ENCODE measurements around the gene NEDD8. TPM values are rescaled to one million over a fixed set of nuclear protein-coding genes. Genes with fewer than 3 reads are reported as not detected.

The NEDD8 gene
- total RNA-seq: 118 and 150 TPM in 2 replicates

DNA sequence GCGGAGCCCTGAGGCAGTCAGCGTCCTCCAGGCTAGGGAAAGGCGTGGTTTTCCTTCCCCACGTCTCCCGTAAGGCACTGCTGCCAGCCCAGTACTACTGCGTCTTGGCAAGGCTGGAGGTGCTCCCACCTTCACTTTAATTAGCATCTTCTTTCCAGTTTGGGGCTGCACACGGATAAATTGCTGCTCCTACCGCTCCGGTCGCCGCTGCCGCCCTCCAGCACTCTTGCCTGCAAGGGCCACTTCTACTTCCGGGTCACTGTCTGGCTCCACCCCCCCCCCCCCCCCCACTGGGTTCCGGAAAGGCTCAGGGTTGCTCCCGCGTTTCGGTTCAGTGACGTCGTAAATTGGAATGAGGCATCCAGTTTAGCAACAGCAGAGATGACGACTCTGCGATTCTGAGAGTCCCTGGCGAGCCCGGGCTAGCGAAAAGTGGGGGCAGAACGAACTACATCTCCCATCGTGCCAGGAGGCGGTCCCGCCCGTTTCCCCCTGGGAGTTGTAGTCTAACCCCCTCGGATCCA, at the start of gene NEDD8:
NEDD8 (minus strand) TSS at position 247 of the 524 bp plus-strand sequence; CDS start at position 147, 100 bp downstream.

DNA sequence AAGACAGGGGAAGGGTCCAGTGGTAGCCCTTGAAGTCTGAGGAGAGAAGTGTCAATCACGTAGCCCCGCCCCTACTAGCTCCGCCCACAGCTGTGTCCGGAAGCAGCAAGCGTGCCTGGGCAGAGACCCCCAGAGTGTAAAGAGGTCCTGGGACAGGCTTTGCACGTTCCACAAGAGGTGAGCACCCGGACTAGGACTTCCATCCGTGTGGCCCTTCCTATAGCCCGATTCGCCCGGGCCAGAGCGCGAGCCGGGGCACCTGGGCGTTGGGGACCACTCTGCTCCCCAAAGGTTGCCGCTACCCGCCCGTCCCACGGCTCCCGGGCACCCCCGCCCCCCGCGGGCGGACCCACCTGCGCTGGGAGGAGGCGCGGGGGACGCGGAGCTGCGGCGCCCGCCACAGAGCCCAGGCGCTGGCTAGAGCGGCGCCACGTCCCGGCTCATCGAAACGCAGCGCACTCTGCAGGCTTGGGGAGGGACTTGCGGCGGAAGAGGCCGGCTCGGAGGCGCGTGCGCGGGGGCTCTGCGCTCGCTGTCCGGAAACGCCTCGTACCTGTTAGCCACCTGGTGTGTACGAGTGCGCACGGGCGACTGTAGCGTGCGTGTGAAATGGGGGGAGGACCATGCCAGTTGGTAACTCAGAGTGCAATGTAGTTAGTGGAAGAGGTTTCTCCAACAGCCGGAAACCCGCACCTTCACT, 39.1 kb upstream of the NEDD8 start, which contains the start of gene RABGGTA:
RABGGTA (minus strand) TSS at position 464 of the 700 bp plus-strand sequence. CDS start 482 bp downstream, outside the sequence.

DNA sequence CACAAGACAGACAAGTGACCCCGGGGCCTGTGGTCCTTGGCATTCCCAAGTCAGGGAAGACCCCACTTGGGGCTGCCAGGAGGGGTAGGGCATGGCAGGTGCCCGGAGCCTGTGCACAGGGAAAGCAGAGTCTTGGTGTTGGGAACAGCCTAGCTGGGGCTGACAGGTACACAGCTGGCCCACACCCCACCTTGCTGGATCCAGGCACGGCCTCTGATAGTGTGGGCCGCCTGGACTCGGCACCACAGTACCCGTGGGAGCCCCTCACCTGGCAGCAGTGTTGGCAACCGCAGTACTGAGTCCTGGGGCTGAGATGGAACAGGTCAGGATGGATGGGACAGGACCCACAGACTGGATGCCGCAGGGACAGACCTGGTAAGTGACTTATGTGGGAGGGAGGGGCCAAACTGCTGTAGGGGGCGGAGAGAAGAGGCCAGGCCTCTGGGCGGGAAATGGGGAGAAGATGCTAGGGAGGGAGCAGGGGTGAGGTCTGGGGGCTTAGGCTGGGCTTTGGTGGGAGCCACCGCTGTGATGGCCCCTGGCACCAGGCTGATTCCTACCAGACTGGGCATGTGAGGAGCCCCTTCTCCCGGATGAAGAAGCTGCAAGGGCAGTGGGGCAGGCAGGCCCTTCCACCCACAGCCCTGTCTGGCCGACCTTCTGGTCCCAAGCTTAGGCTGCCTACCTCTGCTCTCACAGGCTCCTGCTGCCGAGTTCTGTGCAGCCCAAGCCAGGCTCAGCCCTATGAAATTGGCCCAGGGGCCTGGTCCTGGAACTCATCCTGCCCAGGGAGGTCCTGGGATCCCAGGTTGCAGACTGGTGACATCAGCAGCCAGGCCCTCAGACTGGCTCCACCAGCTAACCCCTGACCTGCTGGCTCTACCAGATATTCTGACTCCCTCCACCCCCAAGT, 30.9 kb upstream of the NEDD8 start, which contains the start of gene TGM1:
TGM1 (minus strand) TSS at position 357 of the 913 bp plus-strand sequence. CDS start 825 bp downstream, outside the sequence.

DNA sequence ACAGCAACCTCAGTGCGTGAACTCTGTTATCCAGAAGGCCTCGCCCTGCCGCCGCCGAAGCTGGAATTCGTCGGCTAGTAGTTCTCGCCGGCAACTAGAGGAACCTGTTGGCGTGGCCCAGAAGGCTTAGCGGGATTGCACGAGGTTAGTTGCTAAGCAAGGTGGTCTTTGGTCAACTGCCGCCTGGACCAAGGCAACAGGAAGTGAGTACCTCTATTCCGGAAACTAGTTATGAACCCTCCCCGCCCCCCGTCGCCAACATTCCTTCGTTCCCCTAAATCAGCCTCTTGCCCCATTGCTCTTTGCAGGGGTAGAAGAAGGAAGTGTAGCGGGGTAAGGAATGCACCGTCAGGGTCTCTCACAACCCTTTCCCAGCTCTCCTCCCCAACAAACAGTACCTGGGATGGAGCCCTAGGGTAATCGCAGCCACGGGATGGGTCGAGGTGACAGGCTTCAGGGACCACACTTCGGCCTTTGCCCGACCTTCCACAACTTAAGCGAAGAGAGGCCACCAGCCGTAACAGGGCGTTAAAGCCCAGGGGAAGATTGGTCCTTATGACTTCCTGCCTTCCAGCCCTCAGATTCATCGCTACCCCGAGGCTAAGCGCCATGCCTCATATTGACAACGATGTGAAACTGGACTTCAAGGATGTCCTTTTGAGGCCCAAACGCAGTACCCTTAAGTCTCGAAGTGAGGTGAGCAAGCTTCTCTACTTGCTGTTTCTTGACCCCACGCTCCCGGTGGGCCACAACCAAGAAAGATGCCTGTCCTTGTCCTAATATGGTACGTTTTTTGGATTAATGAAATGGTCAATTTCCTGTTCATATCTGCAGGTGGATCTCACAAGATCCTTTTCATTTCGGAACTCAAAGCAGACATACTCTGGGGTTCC, 724 bp upstream of the NEDD8 start, which contains the start of gene GMPR2:
GMPR2 (plus strand) TSS at position 285 of the 893 bp plus-strand sequence; CDS start at position 610, 325 bp downstream.

DNA sequence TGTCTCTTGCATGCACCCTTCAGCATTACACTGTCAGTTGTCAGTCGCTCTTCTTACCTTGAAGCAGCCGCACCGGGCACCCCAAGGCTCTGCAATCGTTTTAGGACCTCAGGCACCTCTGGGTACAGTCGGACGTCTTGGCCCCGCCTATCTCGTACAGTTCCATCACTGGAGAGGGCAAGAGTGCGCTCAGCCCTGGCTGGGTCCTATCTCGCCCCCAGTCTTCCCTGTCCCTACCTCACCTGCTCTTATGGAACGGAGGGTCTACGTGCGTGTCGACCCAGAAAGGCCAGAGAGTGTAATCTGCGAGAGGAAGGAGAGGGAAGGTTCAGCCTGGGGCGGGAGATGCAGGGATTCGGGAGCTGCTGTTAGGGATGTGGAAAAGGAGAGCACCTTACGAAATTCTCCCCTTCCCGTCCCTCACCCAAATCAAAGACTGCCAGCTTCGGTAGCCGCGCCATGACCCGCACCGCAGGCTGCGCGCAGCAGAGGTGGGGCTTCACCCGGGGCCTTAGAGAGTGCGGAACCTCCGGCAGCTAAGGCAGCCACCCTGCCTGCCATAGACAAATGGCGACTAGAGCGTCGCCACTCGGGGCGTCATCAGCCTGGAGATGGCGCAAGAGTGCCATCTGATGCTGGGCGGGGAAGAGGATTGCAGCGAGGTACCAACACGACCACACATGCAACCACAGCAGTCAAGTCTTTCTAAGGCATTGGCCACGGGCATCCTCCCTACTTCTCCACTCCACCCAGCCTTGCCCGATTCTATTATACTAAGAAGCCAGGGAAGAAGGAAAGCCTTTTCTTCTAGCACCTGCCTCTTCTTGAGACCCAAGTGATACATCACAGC, 16.4 kb downstream of the NEDD8 start, which contains the start of gene MDP1:
MDP1 (minus strand) TSS at position 572 of the 850 bp plus-strand sequence; CDS start at position 461, 111 bp downstream.

DNA sequence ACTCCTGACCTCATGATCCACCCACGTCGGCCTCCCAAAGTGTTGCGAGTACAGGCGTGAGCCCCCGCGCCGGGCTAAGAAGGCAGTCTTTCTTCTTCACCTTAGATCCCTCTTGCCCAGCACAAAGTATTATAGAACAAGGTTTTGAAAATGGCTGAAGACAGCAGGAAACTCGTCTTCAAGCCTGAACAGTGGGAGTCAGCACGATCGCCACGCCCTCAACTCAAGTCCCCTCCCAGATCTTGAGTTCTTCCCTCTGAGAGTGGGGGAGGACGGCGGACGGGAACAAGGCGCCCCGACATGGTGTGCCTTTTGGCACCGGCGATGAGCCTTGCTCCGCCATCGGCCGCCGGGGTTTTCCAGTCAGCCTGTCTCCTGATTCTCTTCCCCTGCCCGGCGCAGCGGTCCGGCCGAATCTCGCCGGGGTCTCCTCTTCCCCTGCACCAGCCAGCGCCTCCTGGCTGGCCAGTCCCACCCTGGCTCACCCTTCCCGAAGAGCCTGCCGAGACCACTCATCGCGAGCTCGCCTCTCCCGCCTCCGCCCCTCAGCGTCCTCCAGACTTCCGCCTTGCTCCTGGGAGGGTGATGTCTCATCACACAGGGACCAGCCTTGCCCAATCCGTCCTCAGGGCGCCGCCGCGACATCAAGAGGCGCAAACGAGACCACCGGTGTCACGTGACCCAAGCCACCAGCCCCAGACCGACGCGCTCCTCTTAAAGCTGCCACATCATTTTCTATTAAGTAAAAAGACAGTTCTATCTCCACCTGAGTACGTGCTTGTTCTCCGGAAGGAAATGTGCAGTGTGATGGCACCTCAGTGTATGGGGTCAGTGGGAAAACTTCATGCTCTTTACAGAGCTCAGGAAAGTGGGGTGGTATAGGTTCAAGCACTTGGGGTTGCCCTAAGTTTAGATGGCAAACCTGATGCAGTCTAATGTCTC, 19.0 kb downstream of the NEDD8 start, which contains the start of gene CHMP4A:
CHMP4A (minus strand) TSS at position 565 of the 942 bp plus-strand sequence; CDS start at position 516, 49 bp downstream.

DNA sequence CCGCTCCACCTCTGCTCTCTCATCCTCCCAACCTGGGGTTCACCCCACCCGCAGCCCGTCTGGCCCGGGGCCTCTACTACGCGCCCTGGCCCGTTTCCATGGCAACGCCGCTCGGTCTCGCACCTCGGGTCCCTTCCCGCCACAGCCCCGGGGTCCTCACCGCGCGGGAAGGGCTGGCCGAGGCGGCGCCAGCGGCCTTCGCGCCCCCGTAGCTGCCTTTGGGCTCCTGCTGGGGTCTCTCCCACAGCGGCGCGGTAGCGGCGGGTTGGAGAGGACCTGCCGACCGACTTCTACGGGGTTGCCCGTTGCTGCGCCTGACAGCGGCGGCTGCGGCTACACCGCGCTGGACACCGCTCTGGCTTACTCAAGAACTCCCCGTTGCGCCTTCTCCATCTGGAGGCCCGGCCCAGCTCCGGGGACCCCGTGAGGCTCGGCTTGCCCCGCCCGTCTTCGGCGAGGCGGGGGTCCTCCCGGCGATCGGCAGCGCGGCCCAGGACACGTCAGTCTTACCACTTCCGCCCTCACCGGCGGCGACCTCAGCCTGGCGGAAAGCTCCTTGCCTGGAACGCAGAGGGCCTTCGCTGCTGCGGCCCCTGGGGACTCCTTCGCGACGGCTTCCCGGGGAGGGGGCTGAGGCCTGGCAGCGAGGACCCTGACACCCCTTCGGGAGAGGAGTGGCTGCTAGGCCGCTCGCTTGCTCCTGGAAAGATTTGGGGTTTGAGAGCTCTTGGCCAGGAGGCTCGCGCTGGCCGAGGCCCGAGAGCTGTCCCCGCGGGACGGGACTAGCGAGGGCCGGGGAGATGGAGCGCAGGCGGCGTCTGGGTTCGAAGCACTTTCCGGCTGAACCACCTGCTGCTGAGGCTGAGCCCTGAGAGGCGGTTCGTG, 36.7 kb downstream of the NEDD8 start, which contains the start of gene TM9SF1:
TM9SF1 (minus strand) TSS at position 256 of the 885 bp plus-strand sequence. CDS start 422 bp downstream, outside the sequence.

DNA sequence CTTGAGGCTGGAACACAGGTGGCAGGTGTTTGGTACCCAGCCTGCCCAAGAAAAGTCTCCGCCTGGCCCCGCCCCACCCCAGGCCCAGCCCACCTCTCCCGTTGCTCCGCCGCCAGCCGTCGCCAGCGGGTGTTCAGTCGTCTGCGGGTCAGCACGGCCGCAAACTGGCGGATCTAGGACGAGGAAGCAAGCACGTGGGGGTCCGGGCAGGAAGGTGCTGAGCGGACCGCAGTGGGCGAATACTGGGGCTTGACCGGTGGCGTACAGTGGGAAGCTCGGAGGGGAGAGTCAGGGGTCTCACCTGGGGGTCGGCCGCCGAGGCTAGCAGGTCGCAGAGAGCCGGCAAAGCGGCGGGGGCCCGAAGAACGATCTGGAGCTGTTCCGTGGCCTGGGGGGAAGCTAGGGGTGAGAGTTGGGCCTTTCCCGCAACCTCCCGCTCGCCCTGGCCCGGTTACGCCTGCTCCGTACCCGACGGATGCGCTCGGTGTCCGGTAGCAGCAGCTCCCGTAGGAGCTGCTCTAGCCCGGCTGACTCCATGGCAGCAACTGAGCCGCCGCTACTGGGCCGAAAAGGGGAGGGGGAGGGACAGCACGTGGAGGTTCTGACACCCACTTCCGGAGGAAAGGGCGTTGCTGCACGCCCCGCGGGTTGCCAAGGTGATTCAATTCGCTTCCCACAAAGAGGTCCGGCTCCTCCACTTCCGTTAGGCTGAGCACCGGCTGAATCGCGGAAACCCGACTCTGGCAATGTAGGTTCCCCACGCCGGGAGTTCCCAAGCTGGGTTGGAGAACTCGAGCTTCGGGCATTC, 43.7 kb downstream of the NEDD8 start, which contains the start of gene IPO4:
IPO4 (minus strand) TSS at position 566 of the 808 bp plus-strand sequence; CDS start at position 537, 29 bp downstream.

DNA sequence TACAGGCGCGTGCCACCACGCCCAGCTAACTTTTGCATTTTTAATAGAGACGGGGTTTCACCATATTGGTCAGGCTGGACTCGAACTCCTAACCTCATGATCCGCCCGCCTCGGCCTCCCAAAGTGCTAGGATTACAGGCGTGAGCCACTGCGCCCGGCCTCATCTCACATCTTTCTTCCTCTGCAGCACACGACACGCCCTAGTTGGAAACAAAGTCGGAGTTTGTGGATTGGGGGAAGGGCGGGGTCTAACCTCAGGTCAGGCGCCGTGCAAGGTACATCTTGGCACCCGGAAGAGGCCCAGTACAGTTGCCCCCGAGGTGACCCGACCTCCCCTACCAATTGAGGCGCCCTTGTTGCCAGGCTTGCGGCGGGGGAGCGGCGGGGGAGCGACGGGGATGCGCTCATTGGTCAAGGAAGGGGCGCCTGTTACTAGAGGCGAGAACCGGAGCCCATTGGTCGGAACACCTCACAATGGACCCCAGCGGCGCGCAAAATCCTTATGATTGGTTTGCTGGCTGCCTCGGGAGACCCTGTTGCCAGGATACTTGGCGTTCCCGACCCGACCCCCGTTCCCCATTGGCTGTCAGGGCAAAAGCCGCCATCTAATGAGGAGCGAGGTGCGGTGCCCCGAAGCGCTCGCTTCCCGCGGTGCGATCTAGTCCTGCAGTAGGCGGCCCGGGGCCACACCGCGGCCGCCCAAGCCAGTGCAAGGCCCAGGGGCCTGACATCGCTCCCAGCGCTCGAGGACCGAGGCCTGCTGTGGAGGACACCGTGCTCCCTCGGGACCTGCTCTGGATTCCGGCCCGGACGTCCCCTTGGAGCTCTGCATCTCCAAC, 60.5 kb downstream of the NEDD8 start, which contains the start of gene REC8:
REC8 (plus strand) TSS at position 659 of the 839 bp plus-strand sequence. CDS start 473 bp downstream, outside the sequence.

Small RNA genes lying within 50 kb of the gene (small RNA-seq; reads per million reads assigned to genes)
- gene AL136295.4: not detected
- not detected for gene CHMP4A
- not detected for gene IPO4
- gene MDP1: not detected

Other genes with a start within 250 kb of the NEDD8 start
- 11.1 and 12.2 TPM in 2 replicates for gene DHRS4L2, start 243.4 kb downstream of the NEDD8 start, total RNA-seq
- gene CARMIL3, start 180.4 kb downstream of the NEDD8 start, total RNA-seq: 0.14 TPM in 1 of 2 replicates, not detected in the other
- gene CPNE6, start 160.8 kb downstream of the NEDD8 start, total RNA-seq: not detected in 2 replicates
- gene PCK2, start 138.1 kb downstream of the NEDD8 start, total RNA-seq: 6.6 and 11.2 TPM in 2 replicates
- 35.8 and 36.3 TPM in 2 replicates for gene DCAF11, start 117.6 kb downstream of the NEDD8 start, total RNA-seq
- gene NRL, start 117.4 kb downstream of the NEDD8 start, total RNA-seq: 0.40 and 0.57 TPM in 2 replicates
- 0.27 TPM in 1 of 2 replicates, not detected in the other for gene FITM1, start 101.7 kb downstream of the NEDD8 start, total RNA-seq
- 86.7 and 90.6 TPM in 2 replicates for gene PSME1, start 96.2 kb downstream of the NEDD8 start, total RNA-seq
- 14.9 and 15.3 TPM in 2 replicates for gene EMC9, start 90.8 kb downstream of the NEDD8 start, total RNA-seq
- 76.7 and 77.1 TPM in 2 replicates for gene PSME2, start 85.8 kb downstream of the NEDD8 start, total RNA-seq
- 42.4 and 54.4 TPM in 2 replicates for gene RNF31, start 84.9 kb downstream of the NEDD8 start, total RNA-seq
- gene IRF9, start 71.1 kb downstream of the NEDD8 start, total RNA-seq: 24.3 and 32.3 TPM in 2 replicates
- gene REC8, start 60.3 kb downstream of the NEDD8 start, total RNA-seq: 2.3 and 8.1 TPM in 2 replicates
- gene IPO4, start 43.6 kb downstream of the NEDD8 start, total RNA-seq: 53.7 and 54.7 TPM in 2 replicates
- gene TM9SF1, start 36.9 kb downstream of the NEDD8 start, total RNA-seq: 52.5 and 61.0 TPM in 2 replicates
- gene TSSK4, start 26.7 kb downstream of the NEDD8 start, total RNA-seq: 0.13 TPM in 1 of 2 replicates, not detected in the other
- 29.4 and 35.6 TPM in 2 replicates for gene CHMP4A, start 18.9 kb downstream of the NEDD8 start, total RNA-seq
- 3.2 and 6.0 TPM in 2 replicates for gene MDP1, start 16.3 kb downstream of the NEDD8 start, total RNA-seq
- gene GMPR2, start 562 bp upstream of the NEDD8 start, total RNA-seq: 63.4 and 67.2 TPM in 2 replicates
- gene TINF2, start 10.3 kb upstream of the NEDD8 start, total RNA-seq: 50.8 and 52.1 TPM in 2 replicates
- gene TGM1, start 30.8 kb upstream of the NEDD8 start, total RNA-seq: 1.1 and 1.2 TPM in 2 replicates
- 26.1 and 34.3 TPM in 2 replicates for gene RABGGTA, start 39.2 kb upstream of the NEDD8 start, total RNA-seq
- 10.1 and 10.9 TPM in 2 replicates for gene DHRS1, start 67.4 kb upstream of the NEDD8 start, total RNA-seq
- 31.8 and 34.1 TPM in 2 replicates for gene NOP9, start 67.5 kb upstream of the NEDD8 start, total RNA-seq
- gene CIDEB, start 75.6 kb upstream of the NEDD8 start, total RNA-seq: 2.7 and 3.0 TPM in 2 replicates
- gene LTB4R2, start 77.8 kb upstream of the NEDD8 start, total RNA-seq: 10.6 and 10.8 TPM in 2 replicates
- 2.9 and 4.7 TPM in 2 replicates for gene LTB4R, start 79.1 kb upstream of the NEDD8 start, total RNA-seq
- 30.9 and 34.2 TPM in 2 replicates for gene ADCY4, start 102.7 kb upstream of the NEDD8 start, total RNA-seq
- gene RIPK3, start 107.6 kb upstream of the NEDD8 start, total RNA-seq: 2.1 and 5.8 TPM in 2 replicates
- gene NFATC4, start 135.8 kb upstream of the NEDD8 start, total RNA-seq: 12.5 and 20.2 TPM in 2 replicates
- gene NYNRIN, start 166.6 kb upstream of the NEDD8 start, total RNA-seq: 11.7 and 12.9 TPM in 2 replicates
- gene CBLN3, start 197.3 kb upstream of the NEDD8 start, total RNA-seq: 1.1 and 1.6 TPM in 2 replicates
- 38.4 and 39.0 TPM in 2 replicates for gene KHNYN, start 197.6 kb upstream of the NEDD8 start, total RNA-seq
- 15.8 and 17.9 TPM in 2 replicates for gene SDR39U1, start 210.4 kb upstream of the NEDD8 start, total RNA-seq